Frontal cortex (tissue), 4 donors: ENCODE results near the gene INPP5J. TPM values are rescaled to one million over a fixed set of nuclear protein-coding genes. Genes with fewer than 3 reads are reported as not detected.
"Not testable (repeated sequence)": the region's sequence is repeated elsewhere in the genome, so short reads cannot be mapped to it uniquely, and the experiment has no call there.

Source experiments
- DNase-seq, 2 donors: peaks; one replicate each; pipeline ENCODE4 v3.0.0; 2012; ENCODE audit warnings: low spot score in 2 of 2
- FAIRE-seq: peaks from 2 replicates; lab custom pipeline; 2012; peaks lifted over from hg19 to GRCh38; lab: Jason Lieb, UNC
- total RNA-seq: library from RNA; depleted of rRNA; stranded (reverse); fragments of >200 nt; gene quantifications from one replicate; pipeline ENCODE4 v1.2.3, GENCODE V29; 2014
- donor health status: control.
- donor health status: control.
- donor health status: control.

Gene INPP5J
- 2.0 TPM for total RNA-seq

DNA sequence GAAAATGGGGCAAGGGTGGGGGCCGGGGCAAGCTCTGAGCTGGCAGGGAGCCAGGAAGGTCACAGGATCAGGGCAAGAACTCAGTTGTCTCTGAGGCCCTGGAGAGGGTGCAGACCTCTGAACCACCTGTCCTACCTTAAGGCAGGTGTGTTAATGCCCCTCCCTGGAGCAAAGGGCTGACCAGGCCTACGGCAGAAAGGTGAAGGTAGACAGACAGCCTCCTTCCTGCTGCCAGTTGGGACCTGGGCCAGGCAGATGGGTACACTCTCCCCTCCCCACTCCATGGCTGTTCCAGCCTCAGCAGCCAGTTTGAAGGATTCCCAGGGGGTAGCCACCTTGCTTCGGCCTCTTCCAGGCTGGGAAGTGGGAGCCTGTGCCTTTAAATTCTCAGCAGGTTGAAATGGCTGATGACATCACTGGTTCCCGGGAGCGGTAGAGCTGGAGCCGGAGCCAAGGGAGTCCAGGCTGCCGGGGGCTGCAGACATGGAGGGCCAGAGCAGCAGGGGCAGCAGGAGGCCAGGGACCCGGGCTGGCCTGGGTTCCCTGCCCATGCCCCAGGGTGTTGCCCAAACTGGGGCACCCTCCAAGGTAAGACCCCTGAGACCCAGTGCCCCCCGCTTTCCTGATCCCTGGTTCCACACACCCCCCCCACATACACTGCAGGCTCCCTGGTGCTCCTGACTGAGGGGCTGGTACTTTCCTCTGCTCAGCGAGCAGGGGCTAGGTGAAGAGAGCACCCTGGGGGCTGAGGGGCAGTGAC, at the start of gene INPP5J:
Gene INPP5J (plus strand): TSS at position 435 of the 760 bp plus-strand sequence. CDS start 49 bp downstream, at position 484.
- peak in 1 of 2 donors; percentile 78 for DNase-seq
- FAIRE-seq, result no peak

GRCh38 chr22:31073125-31073524, 49.6 kb upstream of the INPP5J start:
- not testable (repeated sequence) for FAIRE-seq, DNase-seq

DNA sequence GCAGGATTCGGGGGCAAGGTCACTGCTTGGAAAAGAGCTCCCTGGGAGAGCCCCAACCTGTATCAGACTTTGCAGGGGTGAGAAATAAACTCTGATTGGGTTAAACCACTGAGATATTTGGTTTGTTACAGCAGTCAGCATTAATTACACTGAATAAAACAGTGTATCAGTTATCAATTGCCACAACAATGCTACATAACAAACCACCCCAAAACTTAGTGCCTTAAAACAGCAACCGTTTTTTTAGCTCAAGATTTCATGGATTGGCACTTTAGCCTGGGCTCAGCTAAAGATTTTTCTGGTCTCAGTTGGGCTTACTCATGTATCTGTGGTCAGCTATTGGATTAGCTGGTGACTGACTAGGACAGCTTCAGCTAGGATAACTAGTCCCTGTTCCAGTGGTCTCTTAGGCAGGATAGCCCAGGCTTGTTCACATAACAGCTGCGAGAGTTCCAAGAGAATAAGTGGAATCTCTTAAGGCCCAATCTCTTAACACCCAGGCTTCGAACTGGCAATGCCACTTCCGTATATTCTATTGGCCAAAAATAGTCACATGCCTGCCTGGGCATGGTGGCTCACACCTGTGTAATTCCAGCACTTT, 49.1 kb upstream of the INPP5J start:
- not testable (repeated sequence) for DNase-seq, FAIRE-seq

DNA sequence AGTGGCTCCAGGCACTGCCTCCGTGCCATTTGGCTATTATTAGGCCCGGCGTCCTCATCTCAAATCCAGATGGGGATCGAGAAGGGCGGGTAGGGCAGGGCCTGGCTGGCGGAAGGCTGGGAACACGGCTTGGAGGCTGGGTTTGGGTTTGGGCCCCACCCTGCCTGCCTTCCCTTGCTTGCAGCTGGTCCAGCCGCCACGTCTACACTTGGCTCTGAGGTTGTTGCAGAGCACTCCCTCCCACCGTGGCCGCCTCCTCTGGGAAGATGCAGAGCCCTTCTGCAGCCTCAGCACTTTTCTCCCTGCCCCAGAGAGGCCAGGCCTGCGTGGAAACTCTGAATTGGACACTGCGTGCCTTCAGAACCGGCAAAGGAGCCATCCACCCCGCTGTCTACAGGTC, 46.8 kb upstream of the INPP5J start:
- DNase-seq (peak in 1 of 2 donors; percentile 28), FAIRE-seq (no peak)

DNA sequence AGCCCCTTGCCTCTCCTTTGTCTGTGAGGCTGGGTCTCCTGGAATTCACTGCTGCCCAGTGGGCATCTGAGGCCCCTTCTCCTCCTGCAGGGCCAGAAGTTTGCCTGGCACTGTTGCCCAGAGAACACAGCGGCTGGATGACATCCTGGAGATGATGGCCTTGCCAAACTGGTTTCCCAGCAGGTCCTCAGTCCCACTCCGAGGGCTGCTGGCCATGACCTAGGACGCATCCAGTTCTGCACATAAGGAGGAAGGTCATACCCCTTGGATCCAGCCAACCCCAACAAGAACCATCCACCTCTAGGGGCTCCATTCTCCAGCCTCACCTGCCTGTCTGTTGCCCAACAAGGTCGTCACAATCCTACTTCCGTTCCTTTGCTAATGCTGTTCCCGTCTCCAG, 45.1 kb upstream of the INPP5J start:
- FAIRE-seq (no peak), DNase-seq (no peak)

GRCh38 chr22:31078389-31078788, 44.4 kb upstream of the INPP5J start:
- DNase-seq, result peak in 1 of 2 donors; percentile 18
- not testable (repeated sequence) for FAIRE-seq

DNA sequence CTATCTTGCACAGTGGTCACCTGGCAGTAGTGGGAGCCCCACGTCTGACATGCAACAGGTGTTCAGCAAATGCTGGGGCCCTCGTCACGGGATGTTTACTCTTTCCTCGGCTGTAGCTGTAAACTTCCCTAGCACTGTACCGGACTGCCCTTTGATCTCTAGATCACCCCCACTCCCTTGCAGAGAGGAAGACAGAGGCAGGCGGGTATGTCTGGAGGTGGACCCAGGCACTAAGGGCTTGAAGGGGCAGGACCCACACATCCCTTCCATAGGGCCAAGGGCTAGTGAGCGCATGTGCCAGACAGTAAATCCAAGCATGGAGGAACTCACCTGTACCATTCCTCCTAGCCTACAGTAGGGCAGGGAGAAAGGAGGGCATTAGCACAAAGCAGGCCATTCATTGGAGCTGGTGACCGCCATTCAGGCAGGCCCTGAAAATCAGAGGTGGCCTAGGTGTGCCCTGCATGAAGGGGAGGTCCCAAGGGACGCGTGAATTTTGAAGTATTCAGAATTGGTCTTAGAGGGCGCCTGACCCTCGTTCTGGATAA, 43.6 kb upstream of the INPP5J start:
- FAIRE-seq, result no peak
- DNase-seq, result peak in 1 of 2 donors; percentile 10

GRCh38 chr22:31080164-31080847, 42.5 kb upstream of the INPP5J start:
- FAIRE-seq (no peak), DNase-seq (peak; percentile 15 to 23)

DNA sequence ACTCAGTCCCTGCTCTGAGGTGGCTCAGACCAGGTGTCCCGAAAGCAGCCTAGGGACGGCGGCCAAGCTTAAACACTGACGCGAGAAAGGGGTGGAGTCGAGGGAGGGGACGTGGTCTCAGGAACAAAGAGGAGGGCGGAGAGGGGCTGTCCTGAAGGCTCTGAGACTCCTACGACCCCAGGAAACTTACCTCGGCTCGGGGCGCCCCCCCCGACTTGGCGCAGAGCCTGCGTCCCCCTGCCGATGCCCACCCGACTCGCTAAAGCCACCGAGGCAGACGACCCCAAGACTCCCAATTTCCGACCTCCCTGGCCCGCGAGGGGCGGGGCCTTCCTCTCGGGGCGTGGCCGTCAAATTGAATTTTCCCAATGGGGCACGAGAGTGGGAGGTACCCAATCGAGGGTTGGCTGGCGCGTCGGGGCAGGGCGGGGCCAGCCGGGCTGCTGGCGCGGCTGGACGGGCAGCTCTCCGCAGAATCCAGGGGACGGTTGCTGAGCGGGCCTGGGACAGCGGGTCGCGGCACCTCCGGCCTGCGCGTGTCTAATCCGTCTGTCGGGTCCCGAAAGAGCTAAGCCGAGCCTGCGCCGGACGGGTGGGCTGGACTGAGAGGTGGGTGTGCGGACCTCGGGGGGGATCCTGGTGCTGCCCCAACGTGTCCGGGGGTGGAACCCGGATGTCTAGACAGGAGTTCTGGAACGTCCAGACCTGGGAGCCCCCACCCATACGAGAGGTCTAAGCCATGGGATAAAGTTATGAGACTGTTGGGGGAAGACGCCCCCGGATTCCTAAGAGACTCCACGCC, 41.7 kb upstream of the INPP5J start, which contains the start of gene SMTN:
Gene SMTN (plus strand): TSS at position 471 of the 802 bp plus-strand sequence. CDS start 1,941 bp downstream, outside the sequence.
- no peak for FAIRE-seq
- DNase-seq, result peak; percentile 76 to 95

GRCh38 chr22:31081963-31082605, 40.7 kb upstream of the INPP5J start:
- no peak for FAIRE-seq
- no peak for DNase-seq

DNA sequence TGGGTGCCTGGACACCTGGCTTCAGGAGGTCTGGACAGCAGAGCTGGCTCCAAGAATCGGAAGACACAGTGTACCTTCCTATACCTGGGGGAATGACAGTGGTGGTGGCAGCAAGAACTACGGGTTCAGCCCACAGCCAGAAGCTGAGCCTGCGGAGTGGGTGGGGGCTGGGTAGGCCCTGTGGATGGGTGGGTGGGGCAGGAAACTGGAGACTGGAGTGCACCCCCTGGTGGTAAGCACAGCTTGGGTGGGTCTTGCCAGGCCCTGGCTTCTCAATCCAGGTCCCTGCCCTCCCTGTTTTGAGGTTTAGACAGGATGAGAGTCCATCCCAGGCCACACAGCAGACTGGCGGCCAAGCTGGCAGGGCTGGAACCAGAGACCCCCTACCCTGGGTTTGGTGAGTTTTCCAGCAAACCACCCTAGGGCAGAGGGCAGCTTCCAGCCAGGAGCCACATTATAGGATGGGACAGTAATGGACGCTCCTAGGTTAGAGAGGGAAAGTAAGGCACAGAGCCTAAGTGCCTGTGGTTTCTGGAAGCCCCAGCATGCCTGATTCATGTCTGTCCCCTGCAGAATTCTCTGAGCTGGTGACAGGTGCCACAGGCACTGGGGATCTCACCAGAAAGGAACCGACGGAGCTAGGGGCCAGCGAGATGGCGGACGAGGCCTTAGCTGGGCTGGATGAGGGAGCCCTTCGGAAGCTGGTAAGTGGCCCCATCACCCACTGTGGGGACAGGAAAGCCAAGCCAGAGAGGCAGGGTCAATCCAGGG, 40.0 kb upstream of the INPP5J start:
- DNase-seq (peak in 1 of 2 donors; percentile 37), FAIRE-seq (no peak)

DNA sequence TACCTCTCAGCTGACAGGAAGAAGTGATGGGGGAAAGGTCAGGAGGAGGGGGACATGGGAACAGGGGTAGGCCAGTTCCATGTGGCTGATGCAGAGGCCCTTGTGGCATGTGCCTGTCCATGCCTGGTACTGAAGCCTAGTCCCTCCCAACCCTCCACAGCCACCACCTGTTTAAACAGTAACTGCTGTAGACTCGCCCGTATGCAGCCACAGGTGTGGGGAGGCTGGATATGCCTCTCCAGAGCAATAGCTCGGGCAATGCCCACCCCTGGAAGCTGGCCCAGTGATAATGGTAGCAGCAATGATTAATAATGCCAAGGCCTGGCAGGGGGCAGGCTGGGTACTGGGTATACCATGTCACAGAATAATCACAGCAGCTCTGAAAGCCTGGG, 39.4 kb upstream of the INPP5J start:
- FAIRE-seq (no peak), DNase-seq (peak in 1 of 2 donors; percentile 26)

GRCh38 chr22:31083923-31084810, 38.6 kb upstream of the INPP5J start:
- FAIRE-seq (no peak), DNase-seq (peak in 1 of 2 donors; percentile 37)

DNA sequence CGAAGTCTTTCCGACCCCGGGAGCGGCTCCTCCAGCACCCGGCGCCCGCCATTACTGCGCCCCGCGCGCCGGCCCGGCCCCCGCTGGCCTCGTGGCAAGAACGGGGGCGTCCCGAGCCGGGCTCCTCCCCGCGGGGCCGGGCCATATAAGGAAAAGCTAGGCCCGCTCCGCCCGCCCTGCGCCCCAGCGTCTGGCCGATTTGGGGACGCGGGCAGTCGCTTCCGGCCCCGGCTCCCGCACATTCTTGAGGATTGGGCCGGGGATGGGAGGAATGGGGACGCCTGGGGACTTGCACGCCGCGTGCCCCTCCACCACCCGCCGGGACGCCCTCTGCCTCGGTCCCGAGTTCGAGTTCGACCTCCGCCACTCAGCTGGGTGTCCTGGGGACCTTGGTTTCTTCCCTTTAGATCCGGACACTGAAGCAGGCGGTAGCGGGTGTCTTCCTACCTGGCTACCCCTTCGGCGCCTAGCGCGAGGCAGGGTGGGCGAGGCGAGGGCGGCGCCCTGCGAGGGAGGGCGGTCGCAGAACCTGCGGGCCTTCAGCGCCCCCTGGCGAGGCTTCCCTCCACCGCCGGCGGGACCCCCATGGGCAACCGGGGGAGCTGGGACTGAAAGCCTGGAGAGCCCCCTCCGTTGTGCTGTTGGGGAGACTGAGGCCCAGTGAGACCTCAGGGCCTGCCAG, 37.8 kb upstream of the INPP5J start:
- peak; percentile 94 to 98 for DNase-seq
- FAIRE-seq, result no peak

DNA sequence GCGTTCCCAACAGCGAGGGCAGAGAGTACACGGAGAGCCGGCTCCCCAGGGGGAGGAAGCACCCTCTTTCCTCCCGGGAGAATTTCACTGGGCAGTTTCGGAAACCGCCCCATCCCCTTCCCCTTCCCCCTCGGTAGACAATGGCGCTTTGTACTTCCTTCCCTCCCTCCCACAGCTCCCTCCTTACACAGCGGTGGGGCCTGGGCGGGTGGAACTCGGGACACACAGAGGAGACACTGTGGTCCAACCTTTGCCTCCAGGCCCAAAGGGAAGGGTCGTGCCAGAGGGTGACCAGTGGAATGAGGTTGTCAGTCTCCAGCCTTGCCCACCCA, 37.3 kb upstream of the INPP5J start:
- no peak for FAIRE-seq

GRCh38 chr22:31085928-31086327, 36.8 kb upstream of the INPP5J start:
- no peak for DNase-seq
- no peak for FAIRE-seq

More for the DNA sequence above, 37.3 kb upstream of the INPP5J start:
- DNase-seq, result peak; percentile 68 to 81
